HEK293 (cell line): Measurements from ENCODE around the gene PCAT6.

ENCODE experiments used
- CTCF ChIA-PET: fragments of 350-600 bp; formaldehyde crosslinking; extraction: SDS; loops from one replicate; lab custom pipeline; 2021; ENCODE audit warnings: antibody characterized with exemption; lab: Yijun Ruan, JAX
- POLR2A ChIA-PET: fragments of 300-600 bp; formaldehyde crosslinking; extraction: SDS; loops from one replicate; lab custom pipeline; 2020; ENCODE audit warnings: antibody characterized with exemption, inconsistent platforms; lab: Yijun Ruan, JAX
- H3K27ac ChIP-seq: fragments of 200-500 bp; sonication (Bioruptor generic); 2 replicates; pipeline ENCODE4 v1.5.1; 2014; ENCODE audit warnings: low read depth, low read length, control low read depth, inconsistent platforms; ENCODE audit errors: extremely low read depth
- H3K36me3 ChIP-seq, 2 experiments: fragments of 200-500 bp in 1 of 2; sonication (Bioruptor generic) in 1 of 2; 1 replicate in 1 of 2; 2 replicates in 1 of 2; pipeline ENCODE4 v1.5.1; 2014 to 2017; ENCODE audit warnings: inconsistent platforms in 2 of 2, low read length in 2 of 2; ENCODE audit not compliant: control insufficient read depth in 2 of 2, insufficient read depth in 1 of 2
- H3K4me1 ChIP-seq: fragments of 200-500 bp; sonication (Bioruptor generic); 2 replicates; pipeline ENCODE4 v1.5.1; 2014; ENCODE audit warnings: mild to moderate bottlenecking, low read length, inconsistent platforms; ENCODE audit not compliant: control insufficient read depth, insufficient read depth
- H3K4me3 ChIP-seq: 2 replicates; pipeline ENCODE4 v1.5.1; 2011; ENCODE audit warnings: low read depth, mild to moderate bottlenecking, control low read depth, low read length, moderate library complexity
- H3K9me3 ChIP-seq: fragments of 200-500 bp; sonication (Bioruptor generic); 2 replicates; pipeline ENCODE4 v1.5.1; 2014; ENCODE audit warnings: low read depth, low read length, inconsistent platforms; ENCODE audit not compliant: control insufficient read depth, insufficient read depth
- GLIS1 ChIP-seq: fragments of 450-650 bp; formaldehyde crosslinking; IDR thresholded peaks from 2 replicates; pipeline ENCODE4 v1.5.1; 2016; ENCODE audit warnings: missing biosample characterization, missing genetic modification characterization
- PRDM2 ChIP-seq: fragments of 450-650 bp; formaldehyde crosslinking; IDR thresholded peaks from 2 replicates; pipeline ENCODE4 v1.5.1; 2016; ENCODE audit warnings: missing biosample characterization, missing genetic modification characterization, borderline replicate concordance
- ZBTB17 ChIP-seq: fragments of 450-650 bp; formaldehyde crosslinking; IDR thresholded peaks from 2 replicates; pipeline ENCODE4 v1.5.1; 2016; ENCODE audit warnings: missing biosample characterization, missing genetic modification characterization
- ZBTB21 ChIP-seq: fragments of 450-650 bp; formaldehyde crosslinking; IDR thresholded peaks from 2 replicates; pipeline ENCODE4 v1.5.1; 2017; ENCODE audit warnings: missing biosample characterization, missing genetic modification characterization
- ZBTB7A ChIP-seq: fragments of 450-650 bp; formaldehyde crosslinking; IDR thresholded peaks from 2 replicates; pipeline ENCODE4 v1.5.1; 2016; ENCODE audit warnings: low read depth, missing biosample characterization, missing genetic modification characterization
- ZNF10 ChIP-seq: fragments of 450-650 bp; formaldehyde crosslinking; IDR thresholded peaks from 2 replicates; pipeline ENCODE4 v1.5.1; 2017; ENCODE audit warnings: missing biosample characterization, missing genetic modification characterization
- ZNF132 ChIP-seq: fragments of 450-650 bp; formaldehyde crosslinking; IDR thresholded peaks from 2 replicates; pipeline ENCODE4 v1.5.1; 2017; ENCODE audit warnings: missing biosample characterization, missing genetic modification characterization, borderline replicate concordance
- ZNF169 ChIP-seq: fragments of 450-650 bp; formaldehyde crosslinking; IDR thresholded peaks from 2 replicates; pipeline ENCODE4 v1.5.1; 2016; ENCODE audit warnings: missing biosample characterization, missing genetic modification characterization
- ZNF175 ChIP-seq: fragments of 450-650 bp; formaldehyde crosslinking; IDR thresholded peaks from 2 replicates; pipeline ENCODE4 v1.5.1; 2016; ENCODE audit warnings: missing biosample characterization, missing genetic modification characterization
- ZNF184 ChIP-seq: fragments of 450-650 bp; IDR thresholded peaks from 2 replicates; pipeline ENCODE4 v1.5.1; 2018; ENCODE audit warnings: missing biosample characterization, mild to moderate bottlenecking, missing genetic modification characterization
- ZNF211 ChIP-seq: fragments of 450-650 bp; formaldehyde crosslinking; IDR thresholded peaks from 2 replicates; pipeline ENCODE4 v1.5.1; 2016; ENCODE audit warnings: low read depth, missing biosample characterization, missing genetic modification characterization
- ZNF26 ChIP-seq: fragments of 450-650 bp; formaldehyde crosslinking; IDR thresholded peaks from 2 replicates; pipeline ENCODE4 v1.5.1; 2016; ENCODE audit warnings: missing biosample characterization, missing genetic modification characterization
- ZNF391 ChIP-seq: fragments of 450-650 bp; formaldehyde crosslinking; IDR thresholded peaks from 2 replicates; pipeline ENCODE4 v1.5.1; 2016; ENCODE audit warnings: low read depth, missing biosample characterization, missing genetic modification characterization, borderline replicate concordance
- ZNF394 ChIP-seq: fragments of 450-650 bp; formaldehyde crosslinking; IDR thresholded peaks from 2 replicates; pipeline ENCODE4 v1.5.1; 2016; ENCODE audit warnings: missing biosample characterization, missing genetic modification characterization, mild to moderate bottlenecking, moderate library complexity, borderline replicate concordance
- ZNF514 ChIP-seq: fragments of 450-650 bp; formaldehyde crosslinking; IDR thresholded peaks from 2 replicates; pipeline ENCODE4 v1.5.1; 2016; ENCODE audit warnings: missing biosample characterization, missing genetic modification characterization
- ZNF600 ChIP-seq: fragments of 450-650 bp; formaldehyde crosslinking; IDR thresholded peaks from 2 replicates; pipeline ENCODE4 v1.5.1; 2016; ENCODE audit warnings: missing biosample characterization, missing genetic modification characterization
- ZNF621 ChIP-seq: fragments of 450-650 bp; formaldehyde crosslinking; IDR thresholded peaks from 2 replicates; pipeline ENCODE4 v1.5.1; 2017; ENCODE audit warnings: missing biosample characterization, missing genetic modification characterization
- ZNF701 ChIP-seq: fragments of 450-650 bp; formaldehyde crosslinking; IDR thresholded peaks from 2 replicates; pipeline ENCODE4 v1.5.1; 2016; ENCODE audit warnings: missing biosample characterization, missing genetic modification characterization
- ZNF830 ChIP-seq: fragments of 450-650 bp; IDR thresholded peaks from 2 replicates; pipeline ENCODE4 v1.5.0; 2018; ENCODE audit warnings: missing biosample characterization, missing genetic modification characterization, low read depth, mild to moderate bottlenecking, moderate library complexity
- ZSCAN4 ChIP-seq: fragments of 450-650 bp; formaldehyde crosslinking; IDR thresholded peaks from 2 replicates; pipeline ENCODE4 v1.5.1; 2017; ENCODE audit warnings: missing biosample characterization, missing genetic modification characterization

The PCAT6 gene

GRCh38 chr1:202856014-202856413, 45.3 kb downstream of the PCAT6 start (continued):
- no peak for TF ChIP-seq PRDM2 (tag by site-specific recombination)
- TF ChIP-seq ZNF394 (tag by site-specific recombination), result no peak
- TF ChIP-seq ZBTB21, result no peak

GRCh38 chr1:202857136-202857610, 46.4 kb downstream of the PCAT6 start:
- Histone ChIP-seq H3K36me3 (peaks cover 0 to 13% of the 10 kb centered on the region in 2 experiments; a peak in 1 of 3 replicates), H3K9me3 (no peaks in the 10 kb centered on the region), H3K27ac (no peak overlapping the region), H3K4me1 (peaks cover 3% of the 10 kb centered on the region), H3K4me3 (no peak overlapping the region)
- ChIA-PET POLR2A (interaction anchor here (0.6 kb wide), 1 partner anchor 9 kb away, joined by 3 read pairs; no protein-coding TSS in a partner anchor), CTCF (interaction anchor here (0.9 kb wide), 1 partner anchor 143 kb away, joined by 3 read pairs; no protein-coding TSS in a partner anchor)
- TF ChIP-seq ZNF175 (tag by site-specific recombination), result no peak
- TF ChIP-seq ZNF600, result peak; percentile 58; the same call in 1 of the 2 replicates

GRCh38 chr1:202858331-202858730, 47.6 kb downstream of the PCAT6 start:
- TF ChIP-seq ZNF26 (tag by site-specific recombination) (no peak), ZNF10 (tag by site-specific recombination) (no peak), GLIS1 (tag by site-specific recombination) (peak; percentile 50; the same call in 1 of the 2 replicates), ZNF169 (tag by site-specific recombination) (no peak), ZSCAN4 (tag by site-specific recombination) (no peak), ZNF830 (tag by site-specific recombination) (no peak), ZNF211 (tag by site-specific recombination) (no peak), ZNF701 (tag by site-specific recombination) (no peak), ZNF514 (tag by site-specific recombination) (no peak), ZBTB7A (tag by site-specific recombination) (no peak), ZNF184 (tag by site-specific recombination) (no peak), ZNF621 (tag by site-specific recombination) (no peak), ZNF391 (tag by site-specific recombination) (no peak), ZNF132 (tag by site-specific recombination) (no peak), ZBTB17 (tag by site-specific recombination) (peak; percentile 86; the same call in 1 of the 2 replicates)
- H3K9me3 ChIP-seq, result no peaks in the 10 kb centered on the region
- peaks cover 3% of the 10 kb centered on the region for H3K4me1 ChIP-seq
- POLR2A ChIA-PET, result no interaction called here
- H3K27ac ChIP-seq, result no peak overlapping the region; the same call in 1 of the 2 replicates
- peaks cover 0 to 13% of the 10 kb centered on the region in 2 experiments; a peak in 1 of 3 replicates for H3K36me3 ChIP-seq
- no peak overlapping the region for H3K4me3 ChIP-seq
- CTCF ChIA-PET, result no interaction called here
